ENCODE results near the gene ACAD8. TPM values are rescaled to one million over a fixed set of nuclear protein-coding genes. Genes with fewer than 3 reads are reported as not detected.

The ACAD8 gene
- total RNA-seq, 4 donors from 2014 or later: 19.4 to 29.6 (median 24.7) TPM

- in situ Hi-C loops (cut with MboI; ENCODE audit: low sequenced_read_pairs in 4 of 4): no loop called here
These were observed 40.0 kb downstream of the ACAD8 start for GRCh38 chr11:134293119-134294113.

GRCh38 chr11:134294664-134295063 is 41.3 kb downstream of the ACAD8 start:
- H3K4me3 ChIP-seq: no peak overlapping the region
- in situ Hi-C loops (cut with MboI; ENCODE audit: low sequenced_read_pairs in 4 of 4): no loop called here
- no peaks in the 10 kb centered on the region for H3K4me1 ChIP-seq
- ATAC-seq (no peak), DNase-seq (no peak)
- H3K27ac ChIP-seq: no peak overlapping the region
- intact Hi-C loops (cut with DNase I; ENCODE audit: low total_unique reads): no loop called here
- H3K9me3 ChIP-seq: no peaks in the 10 kb centered on the region
- H3K27me3 ChIP-seq: no peaks in the 10 kb centered on the region
- H3K36me3 ChIP-seq: no peaks in the 10 kb centered on the region
- TF ChIP-seq CTCF (IDR thresholded peaks at IDR 0.05 in 4 of 5, conservative IDR thresholded peaks at IDR 0.05 in 1 of 5): no peak
- no peak for TF ChIP-seq POLR2A (IDR thresholded peaks at IDR 0.05)

More at GRCh38 chr11:134293119-134294113, 40.0 kb downstream of the ACAD8 start:
- Histone ChIP-seq H3K9me3 (no peaks in the 10 kb centered on the region), H3K36me3 (no peaks in the 10 kb centered on the region), H3K4me3 (no peak overlapping the region), H3K4me1 (no peaks in the 10 kb centered on the region), H3K27ac (no peak overlapping the region), H3K27me3 (no peaks in the 10 kb centered on the region)
- intact Hi-C loops (cut with DNase I; ENCODE audit: low total_unique reads): no loop called here
- no peak for TF ChIP-seq POLR2A (IDR thresholded peaks at IDR 0.05)
- TF ChIP-seq CTCF (IDR thresholded peaks at IDR 0.05 in 4 of 5, conservative IDR thresholded peaks at IDR 0.05 in 1 of 5): no peak
- ATAC-seq (no peak), DNase-seq (no peak)

- no peak for TF ChIP-seq CTCF (IDR thresholded peaks at IDR 0.05 in 4 of 5, conservative IDR thresholded peaks at IDR 0.05 in 1 of 5)
- no peak for TF ChIP-seq POLR2A (IDR thresholded peaks at IDR 0.05)
These were observed 58.9 kb downstream of the ACAD8 start for GRCh38 chr11:134312223-134312622.

GRCh38 chr11:134312807-134313206 is 59.4 kb downstream of the ACAD8 start:
- no peak overlapping the region for H3K27ac ChIP-seq
- in situ Hi-C loops (cut with MboI; ENCODE audit: low sequenced_read_pairs in 4 of 4) (no loop called here), intact Hi-C loops (cut with DNase I; ENCODE audit: low total_unique reads) (no loop called here)
- DNase-seq: no peak
- no peaks in the 10 kb centered on the region for H3K4me1 ChIP-seq
- no peaks in the 10 kb centered on the region for H3K36me3 ChIP-seq
- no peak overlapping the region for H3K4me3 ChIP-seq
- no peak for ATAC-seq
- no peaks in the 10 kb centered on the region for H3K9me3 ChIP-seq
- H3K27me3 ChIP-seq: no peaks in the 10 kb centered on the region
- TF ChIP-seq POLR2A (IDR thresholded peaks at IDR 0.05) (no peak), CTCF (IDR thresholded peaks at IDR 0.05 in 4 of 5, conservative IDR thresholded peaks at IDR 0.05 in 1 of 5) (no peak)

More at GRCh38 chr11:134312223-134312622, 58.9 kb downstream of the ACAD8 start:
- Histone ChIP-seq H3K4me3 (no peak overlapping the region), H3K27me3 (no peaks in the 10 kb centered on the region), H3K36me3 (no peaks in the 10 kb centered on the region), H3K27ac (no peak overlapping the region), H3K9me3 (no peaks in the 10 kb centered on the region), H3K4me1 (no peaks in the 10 kb centered on the region)
- no peak for DNase-seq
- intact Hi-C loops (cut with DNase I; ENCODE audit: low total_unique reads): no loop called here
- ATAC-seq: no peak
- in situ Hi-C loops (cut with MboI; ENCODE audit: low sequenced_read_pairs in 4 of 4): no loop called here

Data from gastrocnemius medialis (tissue), 4 donors.